Psoas muscle (tissue), 8 donors: ENCODE measurements around the gene FADS2. TPM values are rescaled to one million over a fixed set of nuclear protein-coding genes. Genes with fewer than 3 reads are reported as not detected.

Experiments used
- ATAC-seq, 4 donors: fragments of 200-7000 bp; cut with Tn5 transposase; one replicate each; pipeline ENCODE4 v1.9.1; 2020; ENCODE audit warnings: moderate library complexity in 3 of 4, mild to moderate bottlenecking in 2 of 4
- DNase-seq, 2 donors: peaks; one replicate each; pipeline ENCODE4 v3.0.0-alpha.2; 2020
- H3K27ac ChIP-seq: fragments of 200-600 bp; one replicate; pipeline ENCODE4 v1.8.0; 2022
- H3K27me3 ChIP-seq, 3 donors: fragments of 200-600 bp in 1 of 3; one replicate each; pipeline versions ENCODE4 v1.6.1 to v1.8.0; 2013 to 2022; ENCODE audit warnings: low read length in 2 of 3, mild to moderate bottlenecking in 2 of 3, moderate library complexity in 1 of 3; ENCODE audit not compliant: insufficient read depth in 3 of 3
- H3K36me3 ChIP-seq, 2 donors: fragments of 200-600 bp in 1 of 2; one replicate each; pipeline versions ENCODE4 v1.6.1 to v1.8.0; 2013 to 2022; ENCODE audit warnings: low read depth in 1 of 2, mild to moderate bottlenecking in 1 of 2, moderate library complexity in 1 of 2; ENCODE audit not compliant: insufficient read depth in 1 of 2
- H3K4me1 ChIP-seq: fragments of 200-600 bp; one replicate; pipeline ENCODE4 v1.8.0; 2022
- H3K4me3 ChIP-seq: fragments of 200-600 bp; one replicate; pipeline ENCODE4 v1.8.0; 2022; ENCODE audit warnings: mild to moderate bottlenecking
- H3K9me3 ChIP-seq: fragments of 200-600 bp; one replicate; pipeline ENCODE4 v1.8.0; 2022
- WGBS, 3 donors: extraction: QIAGEN DNeasy Blood & Tissue Kit; methylation state at CpG; one replicate each; pipeline versions ENCODE4 v1.1.6 to v1.1.7; 2013; 5-methylcytosine and 5-hydroxymethylcytosine counted together
- intact Hi-C, 2 donors: fragments of 100-400 bp; cut with DNase I; formaldehyde crosslinking; loops; one replicate each; pipeline versions ENCODE4 v1.11.0 to v1.14.2; 2022
- polyA plus RNA-seq, 3 donors: library from polyadenylated mRNA; stranded (reverse); fragments of 200-250 nt; gene quantifications; one replicate each; pipeline ENCODE4 v1.2.3, GENCODE V29; 2013
- total RNA-seq, 4 donors: library from RNA; stranded (reverse); fragmentation: NEBNext Ultra II Directional in 2 of 4; extraction: Animal tissue kit (Norgen Biotek cat#: 25700) in 2 of 4; gene quantifications; one replicate each; pipeline versions ENCODE4 v1.2.1 to v1.2.4, GENCODE V29; 2021 to 2023
- TF ChIP-seq, protein P1 (sequence below): fragments of 200-600 bp; IDR thresholded peaks from one replicate; pipeline ENCODE4 v1.8.0; 2022; ENCODE audit warnings: antibody characterized with exemption
- donor health status: healthy with polysubstance abuse.
- donor health status: DM: no; HTN: no; CAD: no; lungs with moderate emphysema.
- donor health status: Bipolar disorder and iron deficiency.
- donor health status: healthy.
- donor health status: DM: yes; HTN: yes; CAD: no.
- donor health status: DM: no; HTN: no; CAD: no.
- donor health status: DM: no; HTN: no; CAD: no.
- donor health status: DM: yes; HTN: yes; CAD: no.

The FADS2 gene
- total and polyA plus RNA-seq, 7 donors = 2.2 to 8.4 (median 5.5) TPM

- intact Hi-C loops = loop anchor here in 1 of 2 donors (5.0 kb wide), 1 partner anchor 76 kb away; no protein-coding TSS in a partner anchor
- ATAC-seq = no peak
These were observed 45.7 kb downstream of the FADS2 start for GRCh38 chr11:61873588-61874376.

DNA sequence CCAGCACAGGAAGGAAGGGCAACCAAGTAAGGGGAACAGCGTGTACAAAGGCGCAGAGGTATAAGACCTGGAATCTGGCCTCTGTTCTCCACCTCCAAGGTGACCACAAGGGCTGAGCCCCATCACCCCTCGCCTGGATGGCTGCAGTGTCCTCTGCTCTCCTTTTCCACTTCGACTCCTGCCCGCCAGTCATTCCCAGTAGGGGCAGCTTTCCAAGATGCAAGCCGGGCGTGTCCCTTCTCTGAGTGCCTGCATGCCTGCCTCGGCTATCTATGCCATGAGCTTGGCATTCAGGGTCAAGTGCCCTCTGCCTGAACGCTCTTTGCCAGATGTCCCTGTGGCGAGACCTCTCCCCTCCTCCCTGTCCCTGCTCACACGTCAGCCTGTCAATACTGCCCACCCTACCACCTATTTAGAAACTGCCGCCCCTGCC, 46.3 kb downstream of the FADS2 start:
- DNase-seq (no peak), ATAC-seq (peak in 2 of 4 donors; percentile 43 to 46)
- intact Hi-C loops = loop anchor here in 1 of 2 donors (5.0 kb wide), 1 partner anchor 77 kb away; no protein-coding TSS in a partner anchor
- H3K4me3 ChIP-seq = no peak overlapping the region
- no peaks in the 10 kb centered on the region for H3K9me3 ChIP-seq
- 28 to 49% (median 36%) methylated on average over 12 of the region's 12 CpGs for WGBS, 3 donors
- peaks cover 7% of the 10 kb centered on the region for H3K4me1 ChIP-seq
- no peak overlapping the region for H3K27ac ChIP-seq
- no peaks in the 10 kb centered on the region for H3K27me3 ChIP-seq
- H3K36me3 ChIP-seq = peaks cover 10 to 53% of the 10 kb centered on the region in 2 donors
- TF ChIP-seq, protein P1, sequence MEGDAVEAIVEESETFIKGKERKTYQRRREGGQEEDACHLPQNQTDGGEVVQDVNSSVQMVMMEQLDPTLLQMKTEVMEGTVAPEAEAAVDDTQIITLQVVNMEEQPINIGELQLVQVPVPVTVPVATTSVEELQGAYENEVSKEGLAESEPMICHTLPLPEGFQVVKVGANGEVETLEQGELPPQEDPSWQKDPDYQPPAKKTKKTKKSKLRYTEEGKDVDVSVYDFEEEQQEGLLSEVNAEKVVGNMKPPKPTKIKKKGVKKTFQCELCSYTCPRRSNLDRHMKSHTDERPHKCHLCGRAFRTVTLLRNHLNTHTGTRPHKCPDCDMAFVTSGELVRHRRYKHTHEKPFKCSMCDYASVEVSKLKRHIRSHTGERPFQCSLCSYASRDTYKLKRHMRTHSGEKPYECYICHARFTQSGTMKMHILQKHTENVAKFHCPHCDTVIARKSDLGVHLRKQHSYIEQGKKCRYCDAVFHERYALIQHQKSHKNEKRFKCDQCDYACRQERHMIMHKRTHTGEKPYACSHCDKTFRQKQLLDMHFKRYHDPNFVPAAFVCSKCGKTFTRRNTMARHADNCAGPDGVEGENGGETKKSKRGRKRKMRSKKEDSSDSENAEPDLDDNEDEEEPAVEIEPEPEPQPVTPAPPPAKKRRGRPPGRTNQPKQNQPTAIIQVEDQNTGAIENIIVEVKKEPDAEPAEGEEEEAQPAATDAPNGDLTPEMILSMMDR = no peak

More at GRCh38 chr11:61873588-61874376, 45.7 kb downstream of the FADS2 start:
- Histone ChIP-seq H3K4me1 (peaks cover 7% of the 10 kb centered on the region), H3K27ac (no peak overlapping the region), H3K9me3 (no peaks in the 10 kb centered on the region), H3K36me3 (peaks cover 7 to 47% of the 10 kb centered on the region in 2 donors), H3K4me3 (no peak overlapping the region), H3K27me3 (no peaks in the 10 kb centered on the region)
- peak in 1 of 2 donors; percentile 32 for DNase-seq
- TF ChIP-seq, protein P1 = no peak
- 51 to 71% (median 53%) methylated on average over 15 to 16 of the region's 16 CpGs for WGBS, 3 donors

- H3K4me1 ChIP-seq = peaks cover 7% of the 10 kb centered on the region
- no peak for ATAC-seq
- peaks cover 10 to 56% of the 10 kb centered on the region in 2 donors for H3K36me3 ChIP-seq
- no peak overlapping the region for H3K27ac ChIP-seq
- 60 to 73% (median 72%) methylated on average over 3 of the region's 3 CpGs for WGBS, 3 donors
- H3K4me3 ChIP-seq = no peak overlapping the region
- intact Hi-C loops = loop anchor here in 1 of 2 donors (5.0 kb wide), 1 partner anchor 78 kb away; no protein-coding TSS in a partner anchor
- no peaks in the 10 kb centered on the region for H3K9me3 ChIP-seq
- DNase-seq = no peak
- TF ChIP-seq, protein P1 = no peak
- H3K27me3 ChIP-seq = no peaks in the 10 kb centered on the region
These were observed 46.8 kb downstream of the FADS2 start for GRCh38 chr11:61874853-61875252.

DNA sequence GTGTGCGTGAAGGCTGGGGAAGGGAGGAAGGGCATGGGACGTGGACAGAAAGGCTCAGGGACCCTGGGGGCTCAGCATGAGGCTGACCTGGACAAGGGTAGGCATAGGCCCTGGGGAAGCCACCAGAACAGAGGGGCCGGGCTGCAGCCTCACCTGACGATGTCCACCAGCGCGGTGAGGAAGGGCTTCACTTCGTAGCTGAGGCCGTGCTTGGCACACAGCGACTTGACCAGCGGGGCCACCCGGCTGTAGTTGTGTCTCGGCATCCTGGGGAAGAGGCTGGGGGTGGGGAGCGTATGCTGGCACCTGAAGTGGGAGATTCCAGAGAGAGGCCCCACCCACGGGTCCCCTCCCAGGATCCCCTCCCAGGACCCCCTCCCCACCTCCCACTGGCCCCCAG, 47.6 kb downstream of the FADS2 start:
- no peaks in the 10 kb centered on the region for H3K27me3 ChIP-seq
- peaks cover 7% of the 10 kb centered on the region for H3K4me1 ChIP-seq
- intact Hi-C loops = no loop called here
- TF ChIP-seq, protein P1 = no peak
- WGBS, 3 donors = 92 to 95% (median 94%) methylated on average over 13 to 14 of the region's 14 CpGs
- H3K27ac ChIP-seq = no peak overlapping the region
- DNase-seq (no peak), ATAC-seq (no peak)
- no peak overlapping the region for H3K4me3 ChIP-seq
- H3K9me3 ChIP-seq = no peaks in the 10 kb centered on the region
- peaks cover 10 to 59% of the 10 kb centered on the region in 2 donors for H3K36me3 ChIP-seq
